RWPE1 (cell line): Measurements from ENCODE around the gene ZNF624.
A peak's percentile ranks its signal among the peaks of the same experiment; 100 is the strongest.
"Not testable (repeated sequence)": the region's sequence is repeated elsewhere in the genome, so short reads cannot be mapped to it uniquely, and the experiment has no call there.

Experiments
- CTCF ChIA-PET: fragments of 350-600 bp; sonication (Branson Sonifier 250); formaldehyde crosslinking; extraction: SDS; loops from one replicate; lab custom pipeline; 2021; lab: Yijun Ruan, JAX
- POLR2A ChIA-PET: fragments of 400-600 bp; formaldehyde crosslinking; extraction: SDS; loops from one replicate; lab custom pipeline; 2020; ENCODE audit warnings: antibody characterized with exemption; ENCODE audit not compliant: low non-redundant PET; lab: Yijun Ruan, JAX
- DNase-seq: peaks from one replicate; pipeline ENCODE4 v3.0.0; 2012; ENCODE audit warnings: low spot score
- H3K27ac ChIP-seq: fragments of 450-650 bp; 2 replicates; pipeline ENCODE4 v1.5.1; 2017
- CTCF ChIP-seq: fragments of 450-650 bp; conservative IDR thresholded peaks from 2 replicates; pipeline ENCODE4 v1.5.1; 2017; ENCODE audit warnings: low read depth, mild to moderate bottlenecking

Gene ZNF624

GRCh38 chr17:16653367-16654041 is at the start of gene ZNF624:
Gene ZNF624 (minus strand): TSS chr17:16653850.
- peak within 1 kb of the TSS; percentile 92 for H3K27ac ChIP-seq
- ChIA-PET POLR2A (no interaction called here), CTCF (interaction anchor here (0.6 to 1.2 kb wide), 2 partner anchors 64 to 433 kb away, joined by 3 to 5 read pairs; no protein-coding TSS in a partner anchor)
- no peak for TF ChIP-seq CTCF
- peak; percentile 94 for DNase-seq

GRCh38 chr17:16697603-16698002 is 44.0 kb upstream of the ZNF624 start:
- CTCF ChIA-PET, DNase-seq, H3K27ac ChIP-seq, POLR2A ChIA-PET: not testable (repeated sequence)

GRCh38 chr17:16690447-16690846 is 36.8 kb upstream of the ZNF624 start:
- CTCF ChIA-PET, H3K27ac ChIP-seq, DNase-seq, POLR2A ChIA-PET: not testable (repeated sequence)

- H3K27ac ChIP-seq, CTCF ChIA-PET, POLR2A ChIA-PET, DNase-seq: not testable (repeated sequence)
- TF ChIP-seq CTCF: peak; percentile 49
Measured at GRCh38 chr17:16689731-16690281, 36.2 kb upstream of the ZNF624 start, which contains the start of gene CCDC144A. Gene CCDC144A (plus strand): TSS chr17:16690241. CDS start chr17:16690401, 160 bp downstream.

GRCh38 chr17:16687151-16687550 is 33.5 kb upstream of the ZNF624 start:
- DNase-seq, POLR2A ChIA-PET, H3K27ac ChIP-seq, CTCF ChIA-PET: not testable (repeated sequence)

- DNase-seq, POLR2A ChIA-PET, H3K27ac ChIP-seq: not testable (repeated sequence)
- CTCF ChIA-PET: interaction anchor here (0.6 kb wide), 1 partner anchor 19 kb away, joined by 7 read pairs; no protein-coding TSS in a partner anchor
Measured at GRCh38 chr17:16686019-16686418, 32.4 kb upstream of the ZNF624 start.

GRCh38 chr17:16683290-16684138 is 29.9 kb upstream of the ZNF624 start:
- CTCF ChIA-PET, POLR2A ChIA-PET, DNase-seq, H3K27ac ChIP-seq: not testable (repeated sequence)

GRCh38 chr17:16676676-16677268 is 23.1 kb upstream of the ZNF624 start:
- POLR2A ChIA-PET: no interaction called here
- CTCF ChIA-PET: no interaction called here

GRCh38 chr17:16666907-16667636 is 13.4 kb upstream of the ZNF624 start:
- H3K27ac ChIP-seq, DNase-seq, POLR2A ChIA-PET: not testable (repeated sequence)
- CTCF ChIA-PET: interaction anchor here (0.6 kb wide), 1 partner anchor 19 kb away, joined by 7 read pairs; no protein-coding TSS in a partner anchor

More at GRCh38 chr17:16676676-16677268, 23.1 kb upstream of the ZNF624 start:
- no peak overlapping the region for H3K27ac ChIP-seq
- no peak for DNase-seq
- TF ChIP-seq CTCF: no peak

- DNase-seq, H3K27ac ChIP-seq, POLR2A ChIA-PET: not testable (repeated sequence)
- CTCF ChIA-PET: interaction anchor here (0.6 kb wide), 1 partner anchor 19 kb away, joined by 7 read pairs; no protein-coding TSS in a partner anchor
Measured at GRCh38 chr17:16666553-16666906, 12.9 kb upstream of the ZNF624 start.
